SK-N-SH (cell line): ENCODE measurements around the gene DGCR2. TPM values are rescaled to one million over a fixed set of nuclear protein-coding genes. Genes with fewer than 3 reads are reported as not detected.

Experiments used
- CTCF ChIA-PET: fragments of 300-600, 350-600 bp; formaldehyde crosslinking; extraction: SDS; loops from one replicate; lab custom pipeline; 2021; lab: Yijun Ruan, JAX
- POLR2A ChIA-PET: fragments of 350-600 bp; sonication (Branson Sonifier 250); formaldehyde crosslinking; extraction: SDS; loops from one replicate; lab custom pipeline; 2020; ENCODE audit warnings: antibody characterized with exemption, inconsistent platforms; lab: Yijun Ruan, JAX
- DNase-seq: peaks from one replicate; pipeline ENCODE4 v3.0.0; 2012
- H2AFZ ChIP-seq: fragments of 200-600 bp; sonication (generic); 2 replicates; pipeline ENCODE4 v1.8.1; 2016; ENCODE audit warnings: antibody characterized with exemption, mild to moderate bottlenecking, low read depth
- H3F3A ChIP-seq: fragments of 200-600 bp; sonication (generic); replicated peaks from 2 replicates; pipeline ENCODE3; 2016; ENCODE audit warnings: antibody characterized with exemption, mild to moderate bottlenecking; ENCODE audit not compliant: insufficient read depth
- H3K27ac ChIP-seq, 2 experiments: fragments of 200-500 bp in 1 of 2; fragments of 200-600 bp in 1 of 2; sonication (Bioruptor generic) in 1 of 2; sonication (generic), shearing (Covaris generic) in 1 of 2; 2 replicates each; pipeline versions ENCODE4 v1.5.1 to v1.6.1; 2014 to 2016; ENCODE audit warnings: low read depth in 2 of 2, inconsistent platforms in 1 of 2, low read length in 1 of 2, mild to moderate bottlenecking in 1 of 2, mixed read lengths in 1 of 2
- H3K27me3 ChIP-seq: fragments of 200-600 bp; sonication (generic), shearing (Covaris generic); 2 replicates; pipeline ENCODE4 v1.6.1; 2016; ENCODE audit warnings: mixed run types; ENCODE audit not compliant: insufficient read depth
- H3K36me3 ChIP-seq, 2 experiments: fragments of 200-500 bp in 1 of 2; fragments of 200-600 bp in 1 of 2; sonication (Bioruptor generic) in 1 of 2; sonication (generic) in 1 of 2; replicated peaks in 1 of 2; 2 replicates each; pipeline versions ENCODE3 to v1.5.1; 2014 to 2016; ENCODE audit warnings: low read length in 1 of 2, mild to moderate bottlenecking in 1 of 2; ENCODE audit not compliant: insufficient read depth in 2 of 2, control insufficient read depth in 1 of 2
- H3K4me1 ChIP-seq, 2 experiments: fragments of 200-500 bp in 1 of 2; fragments of 200-600 bp in 1 of 2; sonication (Bioruptor generic) in 1 of 2; sonication (generic), shearing (Covaris generic) in 1 of 2; 2 replicates each; pipeline versions ENCODE4 v1.5.1 to v1.6.1; 2014 to 2016; ENCODE audit warnings: low read depth in 1 of 2, low read length in 1 of 2, mixed run types in 1 of 2; ENCODE audit not compliant: insufficient read depth in 2 of 2, control insufficient read depth in 1 of 2
- H3K4me2 ChIP-seq: fragments of 200-600 bp; sonication (generic), shearing (Covaris generic); 2 replicates; pipeline ENCODE4 v1.6.1; 2017; ENCODE audit warnings: mixed run types
- H3K4me3 ChIP-seq, 2 experiments: fragments of 200-500 bp in 1 of 2; fragments of 200-600 bp in 1 of 2; sonication (Bioruptor generic) in 1 of 2; sonication (generic), shearing (Covaris generic) in 1 of 2; 2 replicates each; pipeline versions ENCODE4 v1.5.1 to v1.8.1; 2014 to 2016; ENCODE audit warnings: low read depth in 2 of 2, inconsistent platforms in 1 of 2, low read length in 1 of 2, mild to moderate bottlenecking in 1 of 2, mixed read lengths in 1 of 2, moderate library complexity in 1 of 2
- H3K79me2 ChIP-seq: fragments of 200-600 bp; sonication (generic); 2 replicates; pipeline ENCODE4 v1.8.1; 2017; ENCODE audit warnings: mild to moderate bottlenecking; ENCODE audit not compliant: insufficient read depth
- H3K9ac ChIP-seq: fragments of 200-600 bp; sonication (generic); 2 replicates; pipeline ENCODE4 v1.6.1; 2017; ENCODE audit warnings: mixed run types
- H3K9me2 ChIP-seq: fragments of 200-600 bp; sonication (generic); 2 replicates; pipeline ENCODE4 v1.6.1; 2017; ENCODE audit warnings: mixed run types
- H3K9me3 ChIP-seq: fragments of 200-600 bp; sonication (generic); 2 replicates; pipeline ENCODE4 v1.6.1; 2017; ENCODE audit warnings: mixed run types, mild to moderate bottlenecking, moderate library complexity
- H4K20me1 ChIP-seq: fragments of 200-600 bp; sonication (generic); 2 replicates; pipeline ENCODE4 v1.6.1; 2017; ENCODE audit warnings: mild to moderate bottlenecking, mixed run types; ENCODE audit not compliant: insufficient read depth
- CHD2 ChIP-seq: fragments of 150-350 bp; IDR thresholded peaks from 2 replicates; pipeline ENCODE4 v1.6.1; 2018; ENCODE audit warnings: low read length; ENCODE audit not compliant: partially characterized antibody
- CTCF ChIP-seq: fragments of 200-600 bp; sonication (generic); IDR thresholded peaks from 2 replicates; pipeline ENCODE4 v1.6.1; 2017; ENCODE audit warnings: antibody characterized with exemption, mild to moderate bottlenecking, moderate library complexity
- ELF1 ChIP-seq: IDR thresholded peaks from 2 replicates; pipeline ENCODE4 v1.4.0; 2012
- EP300 ChIP-seq, 2 experiments: IDR thresholded peaks; 2 replicates each; pipeline versions ENCODE4 v1.4.0 to v1.6.1; 2012; ENCODE audit warnings: borderline replicate concordance in 1 of 2, low read depth in 1 of 2, low read length in 1 of 2
- EZH2phosphoT487 ChIP-seq: fragments of 200-600 bp; sonication (generic); IDR thresholded peaks from 2 replicates; pipeline ENCODE4 v1.6.1; 2017; ENCODE audit warnings: low read depth, mixed run types, mild to moderate bottlenecking, antibody characterized with exemption, moderate library complexity, borderline replicate concordance
- FOXJ3 ChIP-seq: sonication (generic); formaldehyde crosslinking; IDR thresholded peaks from 2 replicates; pipeline ENCODE4 v1.5.1; 2020; ENCODE audit warnings: mild to moderate bottlenecking, missing genetic modification reagents
- FOXM1 ChIP-seq: IDR thresholded peaks from 2 replicates; pipeline ENCODE4 v1.4.0; 2012; ENCODE audit warnings: low read depth, mild to moderate bottlenecking
- GATA2 ChIP-seq: sonication (generic); formaldehyde crosslinking; IDR thresholded peaks from 2 replicates; pipeline ENCODE4 v1.5.0; 2020; ENCODE audit warnings: mild to moderate bottlenecking, missing genetic modification reagents
- IRF3 ChIP-seq: fragments of 150-350 bp; IDR thresholded peaks from 2 replicates; pipeline ENCODE4 v1.6.1; 2016; ENCODE audit warnings: mild to moderate bottlenecking, low read depth, low read length
- JUND ChIP-seq: IDR thresholded peaks from 2 replicates; pipeline ENCODE4 v1.4.0; 2012
- MXI1 ChIP-seq: IDR thresholded peaks from 2 replicates; pipeline ENCODE4 v1.6.1; 2012; ENCODE audit warnings: mild to moderate bottlenecking, low read depth, low read length, improper control_type of control experiment
- NFIC ChIP-seq: IDR thresholded peaks from 2 replicates; pipeline ENCODE4 v1.4.0; 2012; ENCODE audit warnings: borderline replicate concordance
- PBX3 ChIP-seq: IDR thresholded peaks from 2 replicates; pipeline ENCODE4; 2012
- POLR2AphosphoS5 ChIP-seq: IDR thresholded peaks from 2 replicates; pipeline ENCODE4 v1.6.1; 2012; ENCODE audit warnings: low read depth, low read length
- RAD21 ChIP-seq: IDR thresholded peaks from 2 replicates; pipeline ENCODE4 v1.6.1; 2012; ENCODE audit warnings: mild to moderate bottlenecking, low read length
- RCOR1 ChIP-seq: fragments of 150-350 bp; IDR thresholded peaks from 2 replicates; pipeline ENCODE4 v1.6.1; 2017; ENCODE audit warnings: antibody characterized with exemption, low read length
- RFX5 ChIP-seq: IDR thresholded peaks from 2 replicates; pipeline ENCODE4 v1.6.1; 2012; ENCODE audit warnings: mild to moderate bottlenecking, improper control_type of control experiment, low read length
- SMC3 ChIP-seq: IDR thresholded peaks from 2 replicates; pipeline ENCODE4 v1.6.1; 2012; ENCODE audit warnings: low read depth, low read length, improper control_type of control experiment
- TAF1 ChIP-seq: IDR thresholded peaks from 2 replicates; pipeline ENCODE4 v1.6.1; 2012; ENCODE audit warnings: low read depth, mild to moderate bottlenecking, low read length, moderate library complexity, borderline replicate concordance
- TCF12 ChIP-seq: IDR thresholded peaks from 2 replicates; pipeline ENCODE4 v1.4.0; 2012
- ZBTB33 ChIP-seq: IDR thresholded peaks from 2 replicates; pipeline ENCODE4 v1.4.0; 2012; ENCODE audit warnings: low read depth, borderline replicate concordance
- WGBS: methylation state at CpG from one replicate; pipeline ENCODE4 v1.1.6; 2017; ENCODE audit warnings: low lambda C conversion rate; 5-methylcytosine and 5-hydroxymethylcytosine counted together
- polyA plus RNA-seq, 3 experiments: library from polyadenylated mRNA; depleted of rRNA; stranded (reverse); fragments of >200 nt; gene quantifications; 2 replicates each; pipeline ENCODE4 v1.2.3, GENCODE V29; 2012

Gene DGCR2
- polyA plus RNA-seq, 1 of the 3 experiments (the other 2 are of a cell fraction) = 30.4 TPM

- TF ChIP-seq CTCF (no peak), ELF1 (no peak), ZBTB33 (no peak), NFIC (no peak), POLR2AphosphoS5 (no peak), FOXJ3 (no peak), RCOR1 (no peak), JUND (no peak), PBX3 (no peak), TAF1 (no peak)
- TF ChIP-seq, all 33 proteins: peak for 0
Measured at GRCh38 chr22:19094393-19094997, 27.7 kb downstream of the DGCR2 start (continued).

GRCh38 chr22:19092725-19093124 lies 29.5 kb downstream of the DGCR2 start:
- POLR2A ChIA-PET = no interaction called here
- 97% methylated on average over 4 of the region's 4 CpGs for WGBS
- Histone ChIP-seq H3K9me2 (no peaks in the 10 kb centered on the region), H3F3A (no peaks in the 10 kb centered on the region), H3K79me2 (peaks cover 47% of the 10 kb centered on the region; the same call in 1 of the 2 replicates), H3K9ac (no peak overlapping the region)
- no peak for DNase-seq
- TF ChIP-seq GATA2 (no peak), MXI1 (no peak), IRF3 (no peak), NFIC (no peak), CTCF (no peak), SMC3 (no peak), TCF12 (no peak), ELF1 (no peak), EZH2phosphoT487 (no peak), EP300 (IDR thresholded peaks at IDR 0.05; ENCODE audit: borderline replicate concordance in 1 of 2, low read depth in 1 of 2, low read length in 1 of 2) (no peak), RFX5 (no peak), ZBTB33 (no peak), RCOR1 (no peak), RAD21 (no peak), POLR2AphosphoS5 (no peak), JUND (no peak), FOXM1 (no peak), CHD2 (no peak)
- TF ChIP-seq, all 33 proteins: peak for 0
- Histone ChIP-seq H3K4me1 (no peaks in the 10 kb centered on the region; a peak in 1 of 4 replicates), H3K4me2 (no peak overlapping the region), H3K36me3 (peaks cover 3 to 7% of the 10 kb centered on the region in 2 experiments), H3K27ac (no peak overlapping the region), H4K20me1 (peaks cover 38% of the 10 kb centered on the region), H3K4me3 (no peak overlapping the region), H3K27me3 (no peaks in the 10 kb centered on the region), H2AFZ (no peak overlapping the region), H3K9me3 (no peaks in the 10 kb centered on the region)
- CTCF ChIA-PET = no interaction called here
